Medulla oblongata (tissue), 1 donor: ENCODE results near the gene SSR2.
A peak's percentile ranks its signal among the peaks of the same experiment; 100 is the strongest.
"Not testable (repeated sequence)": the region's sequence is repeated elsewhere in the genome, so short reads cannot be mapped to it uniquely, and the experiment has no call there.

Source experiments
- DNase-seq: peaks from one replicate; pipeline ENCODE4 v3.0.0-alpha.2; 2015; ENCODE audit errors: extremely low spot score

SSR2 gene

DNA sequence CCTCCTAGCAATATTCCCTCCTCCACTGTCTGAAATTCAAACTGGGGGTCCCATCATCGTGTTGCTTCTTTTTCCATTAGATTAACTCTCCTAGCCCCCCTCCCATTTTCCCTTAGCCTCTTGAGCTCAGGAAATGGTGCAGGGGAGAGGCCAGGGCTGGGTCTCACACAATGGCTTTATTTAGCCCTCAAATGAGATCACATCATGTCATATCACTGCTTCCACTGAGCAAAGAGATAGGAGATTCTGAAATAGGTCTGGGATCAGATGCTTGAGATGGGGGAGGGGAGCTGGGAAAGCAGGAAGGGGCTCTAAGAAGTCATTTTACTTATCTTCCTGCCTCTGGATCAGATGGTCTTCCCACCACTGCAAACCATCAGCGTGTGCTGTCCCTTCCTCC, 24.6 kb downstream of the SSR2 start:
- no peak for DNase-seq

DNA sequence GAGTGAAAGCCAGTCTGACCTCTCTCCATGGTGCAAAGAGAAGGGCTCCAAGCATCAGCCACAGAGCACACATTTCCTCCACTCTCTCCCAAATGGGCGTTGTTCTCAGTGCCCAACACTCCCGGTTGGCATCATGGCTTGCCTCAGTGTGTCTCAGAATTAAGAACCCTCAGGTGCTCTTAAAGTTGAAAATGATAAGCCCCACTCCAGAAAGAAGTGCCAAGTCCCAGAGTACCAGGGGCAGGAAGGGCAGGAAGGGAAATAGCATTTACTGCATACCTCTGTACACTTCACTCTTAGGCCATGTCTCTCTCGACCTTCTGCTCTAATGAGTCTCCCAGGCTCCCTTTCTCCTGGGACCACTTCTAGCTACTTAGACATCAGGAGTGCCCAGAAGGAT, 27.2 kb downstream of the SSR2 start:
- DNase-seq: no peak

GRCh38 chr1:155990005-155990739, 30.6 kb downstream of the SSR2 start:
- peak; percentile 82 for DNase-seq

- peak; percentile 89 for DNase-seq
Measured at GRCh38 chr1:155989242-155990004, 31.3 kb downstream of the SSR2 start.

DNA sequence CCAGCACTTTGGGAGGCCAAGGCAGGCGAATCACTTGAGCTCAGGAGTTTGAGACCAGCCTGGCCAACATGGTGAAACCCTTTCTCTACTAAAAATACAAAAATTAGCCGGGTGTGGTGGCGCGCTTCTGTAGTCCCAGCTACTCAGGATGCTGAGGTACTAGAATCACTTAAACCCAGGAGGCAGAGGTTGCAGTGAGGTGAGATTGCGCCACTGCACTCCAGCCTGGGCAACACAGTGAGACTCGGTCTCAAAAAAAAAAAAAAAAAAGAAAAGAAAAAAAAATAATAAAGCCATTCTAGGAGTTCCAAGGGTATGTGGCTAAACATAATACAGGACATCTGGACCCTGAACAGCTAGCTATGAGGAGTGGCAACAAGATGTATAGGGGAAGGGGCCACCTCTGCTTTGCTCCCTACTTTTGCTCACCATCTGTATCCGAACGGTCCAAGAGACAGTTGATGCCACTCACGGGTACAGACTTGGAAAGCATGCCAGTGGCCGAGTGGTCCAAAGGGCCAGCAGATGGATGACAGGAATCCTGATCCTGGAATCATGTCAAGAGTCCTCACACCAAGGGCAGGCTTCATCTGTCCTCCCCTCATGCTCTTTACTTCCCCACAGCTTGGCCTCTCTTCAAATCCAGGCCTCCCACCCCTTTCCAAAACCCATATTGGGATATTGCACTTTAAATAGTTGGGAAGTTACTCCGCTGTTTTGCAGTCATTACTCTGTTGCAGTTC, 35.7 kb downstream of the SSR2 start:
- DNase-seq: not testable (repeated sequence)

- DNase-seq: no peak
Measured at GRCh38 chr1:155984341-155984740, 36.4 kb downstream of the SSR2 start.

- DNase-seq: no peak
Measured at GRCh38 chr1:155983191-155984024, 37.3 kb downstream of the SSR2 start.

DNA sequence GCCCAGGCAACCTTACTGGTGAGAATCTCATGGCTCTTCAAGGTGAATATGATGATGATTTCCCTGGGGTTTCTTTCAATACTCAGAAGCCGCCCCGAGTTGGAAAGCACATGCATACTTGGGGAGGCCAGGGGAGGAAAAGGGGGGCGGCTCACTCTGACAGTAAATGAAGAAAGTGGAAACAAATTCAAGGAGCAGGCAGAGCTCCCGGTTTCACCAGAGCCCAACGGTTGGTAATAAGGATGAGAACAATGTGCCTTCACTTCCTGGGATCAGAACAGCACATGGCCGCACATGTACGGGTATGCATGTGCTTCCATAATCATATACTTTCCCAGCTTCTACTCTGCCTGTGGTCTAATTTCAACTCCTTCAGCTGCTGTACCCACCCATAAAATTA, 38.6 kb downstream of the SSR2 start:
- DNase-seq: no peak

- DNase-seq: no peak
Measured at GRCh38 chr1:155981266-155982088, 39.3 kb downstream of the SSR2 start.

- DNase-seq: no peak
Measured at GRCh38 chr1:155979597-155980343, 41.0 kb downstream of the SSR2 start.

DNA sequence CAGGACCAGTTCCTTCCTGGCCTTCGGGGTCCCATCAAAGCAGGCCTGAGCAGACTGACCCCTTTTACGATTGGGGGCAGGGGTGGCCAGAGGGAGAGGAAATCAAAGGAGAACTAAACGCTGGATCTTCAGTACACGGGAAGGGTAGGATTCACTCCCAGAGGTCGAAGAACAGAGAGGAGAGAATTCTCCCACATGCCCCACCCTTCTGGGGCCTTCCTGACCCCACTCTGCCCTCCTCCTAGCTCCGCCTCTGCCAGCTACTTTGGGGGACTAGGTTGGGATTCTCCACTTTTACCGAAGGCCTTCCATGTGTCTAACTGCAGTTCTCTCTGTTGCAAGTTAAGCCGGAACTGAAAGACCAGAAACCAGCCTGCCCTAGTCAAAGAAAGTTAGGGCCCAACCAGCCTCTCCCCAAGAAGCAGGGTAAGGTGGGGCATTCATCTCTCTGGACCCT, 41.8 kb downstream of the SSR2 start:
- DNase-seq: peak; percentile 42

DNA sequence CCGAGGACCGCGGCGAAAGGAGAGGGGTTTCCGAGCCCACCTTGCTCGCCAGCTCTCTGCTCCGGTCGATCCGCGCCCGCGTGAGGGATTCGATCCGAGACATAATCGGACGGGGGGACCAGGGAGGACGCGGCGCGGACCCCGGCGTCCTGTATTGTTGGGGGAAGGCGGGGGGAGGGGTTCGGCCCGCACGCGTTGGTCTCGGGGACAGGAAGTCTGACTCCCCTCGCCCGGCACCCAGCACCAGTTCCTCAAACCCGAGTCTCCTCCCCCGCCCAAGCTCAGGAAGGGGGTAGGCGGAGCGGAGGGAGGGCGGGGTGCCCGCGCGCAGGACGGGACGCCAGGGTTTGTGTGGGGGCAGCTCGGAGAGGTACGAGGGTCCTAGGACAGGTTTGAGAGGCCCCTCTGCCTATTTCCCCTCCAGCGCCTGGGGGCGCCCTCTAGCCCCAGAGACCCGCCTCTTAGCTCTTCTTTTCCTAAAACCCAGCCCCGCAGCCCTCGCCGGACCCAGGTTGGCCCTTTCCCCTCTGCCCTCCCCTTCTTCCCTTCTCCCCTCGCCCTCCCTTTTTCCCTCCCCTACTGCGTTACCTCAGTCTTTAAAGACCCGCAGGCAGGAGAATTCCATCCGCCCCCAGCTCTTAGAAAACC, 42.3 kb downstream of the SSR2 start, which contains the start of gene ARHGEF2:
ARHGEF2 (minus strand) TSS at position 223 of the 648 bp plus-strand sequence; CDS start at position 103, 120 bp downstream.
- DNase-seq: peak; percentile 87

GRCh38 chr1:155977690-155978324, 42.9 kb downstream of the SSR2 start:
- DNase-seq: no peak

DNA sequence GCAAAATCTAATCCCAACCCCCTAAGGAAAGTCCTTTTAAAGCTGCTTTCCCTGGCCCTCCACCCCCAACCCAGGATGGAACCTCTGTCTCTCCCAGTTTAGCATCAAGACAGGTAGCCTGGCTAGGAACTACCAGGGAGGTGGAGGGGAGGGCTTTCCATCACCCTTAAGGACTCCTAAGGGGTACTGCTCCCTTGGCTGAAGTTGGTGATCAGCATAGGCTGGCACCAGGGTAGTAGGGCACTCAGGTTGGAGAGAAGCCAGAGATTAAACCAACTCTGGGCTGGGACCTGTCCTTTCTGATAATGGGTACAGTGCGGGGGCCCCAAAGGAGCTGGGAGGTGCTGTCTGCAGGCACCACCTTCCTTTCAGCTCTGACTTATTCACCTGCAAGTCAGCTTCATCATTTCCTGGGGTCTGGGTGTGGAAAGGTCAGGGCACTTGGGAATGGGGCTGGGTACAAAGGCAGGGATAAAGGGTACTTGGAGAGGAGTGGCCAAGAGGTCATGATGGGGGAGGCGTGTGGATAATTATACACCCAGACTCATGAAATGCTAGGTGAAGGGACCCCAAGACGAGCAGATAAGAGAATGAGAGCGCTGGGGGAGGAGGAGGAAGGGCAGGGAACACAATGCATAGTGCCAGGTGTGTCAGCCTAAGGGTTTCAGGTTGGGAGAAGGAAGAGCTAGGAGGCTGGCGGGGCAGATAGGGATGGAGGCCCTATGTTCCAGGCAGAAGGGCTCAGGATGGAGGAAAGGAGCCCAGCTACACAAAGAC, 43.6 kb downstream of the SSR2 start:
- peak; percentile 9 for DNase-seq

DNA sequence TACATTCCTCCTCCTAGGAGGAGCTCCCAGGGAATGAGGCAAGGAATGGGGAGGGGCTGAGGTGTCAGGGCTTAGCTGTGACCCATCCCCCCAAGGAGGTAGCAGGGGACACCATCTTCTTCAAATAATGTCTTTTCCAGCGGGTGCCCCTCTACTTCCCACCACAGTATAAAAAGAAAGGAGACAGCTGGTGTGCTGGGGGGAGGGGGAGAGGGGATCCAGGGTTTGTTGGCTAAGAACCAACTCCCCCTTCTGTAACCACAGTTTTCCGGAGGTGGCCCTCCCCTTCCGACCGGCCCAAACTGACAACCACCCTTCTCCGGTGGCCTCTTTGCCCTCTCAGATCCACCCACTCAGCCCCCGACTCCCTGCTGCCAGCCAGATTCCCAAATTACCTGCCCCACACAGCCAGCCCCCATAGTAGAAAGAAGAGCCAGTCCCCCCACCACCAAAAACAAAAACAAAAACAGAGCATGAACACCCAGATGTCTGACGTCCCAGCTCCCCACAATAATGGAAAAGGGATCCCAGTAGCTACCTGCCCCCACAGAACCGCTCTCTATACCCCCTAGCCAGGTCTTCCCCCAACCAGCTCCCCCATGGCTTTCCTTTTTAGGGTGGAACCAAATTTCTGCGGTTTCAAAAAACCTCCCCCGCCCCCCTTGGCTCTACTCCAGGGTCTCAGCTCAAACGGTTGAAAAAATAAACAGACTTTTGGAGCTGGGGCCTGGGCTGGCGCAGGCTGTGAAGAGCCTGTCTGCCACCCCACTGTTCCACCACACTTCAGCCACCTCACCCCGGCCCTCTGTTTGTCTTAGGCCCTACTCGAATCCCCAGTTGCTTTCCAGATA, 44.5 kb downstream of the SSR2 start:
- peak; percentile 54 for DNase-seq

GRCh38 chr1:155975375-155976061, 45.2 kb downstream of the SSR2 start:
- no peak for DNase-seq
